ENCODE results near the gene TBC1D22B.
"Not testable (repeated sequence)": the region's sequence is repeated elsewhere in the genome, so short reads cannot be mapped to it uniquely, and the experiment has no call there.

The TBC1D22B gene

GRCh38 chr6:37303891-37304503 lies 46.4 kb downstream of the TBC1D22B start:
- peak; percentile 28 to 55 for DNase-seq (ENCODE audit: low read depth in 1 of 2, low spot score in 1 of 2)
- in situ Hi-C loops (cut with HindIII; ENCODE audit: low pct_unique_long_range_greater_than_20kb, low sequenced_read_pairs): no loop called here
- no peak for TF ChIP-seq JUND (IDR thresholded peaks at IDR 0.05; ENCODE audit: low read depth)

GRCh38 chr6:37304766-37305165 lies 47.2 kb downstream of the TBC1D22B start:
- no peak for TF ChIP-seq JUND (IDR thresholded peaks at IDR 0.05; ENCODE audit: low read depth)
- in situ Hi-C loops (cut with HindIII; ENCODE audit: low pct_unique_long_range_greater_than_20kb, low sequenced_read_pairs): no loop called here
- DNase-seq (ENCODE audit: low read depth in 1 of 2, low spot score in 1 of 2): no peak

GRCh38 chr6:37305841-37306425 lies 48.4 kb downstream of the TBC1D22B start:
- TF ChIP-seq JUND (IDR thresholded peaks at IDR 0.05; ENCODE audit: low read depth): no peak
- in situ Hi-C loops (cut with HindIII; ENCODE audit: low pct_unique_long_range_greater_than_20kb, low sequenced_read_pairs): no loop called here
- DNase-seq (ENCODE audit: low read depth in 1 of 2, low spot score in 1 of 2): no peak

- no peak for TF ChIP-seq JUND (IDR thresholded peaks at IDR 0.05; ENCODE audit: low read depth)
- DNase-seq (ENCODE audit: low read depth in 1 of 2, low spot score in 1 of 2): no peak
- in situ Hi-C loops (cut with HindIII; ENCODE audit: low pct_unique_long_range_greater_than_20kb, low sequenced_read_pairs): no loop called here
Observed at GRCh38 chr6:37306624-37307222, 49.2 kb downstream of the TBC1D22B start.

GRCh38 chr6:37307484-37307883 lies 49.9 kb downstream of the TBC1D22B start:
- DNase-seq (ENCODE audit: low read depth in 1 of 2, low spot score in 1 of 2): peak in 1 of 2 experiments; percentile 67
- in situ Hi-C loops (cut with HindIII; ENCODE audit: low pct_unique_long_range_greater_than_20kb, low sequenced_read_pairs): not testable (repeated sequence)

- no peak for TF ChIP-seq JUND (IDR thresholded peaks at IDR 0.05; ENCODE audit: low read depth)
- peak; percentile 33 to 57 for DNase-seq (ENCODE audit: low read depth in 1 of 2, low spot score in 1 of 2)
- in situ Hi-C loops (cut with HindIII; ENCODE audit: low pct_unique_long_range_greater_than_20kb, low sequenced_read_pairs): no loop called here
Observed at GRCh38 chr6:37308069-37308815, 50.7 kb downstream of the TBC1D22B start.

GRCh38 chr6:37309046-37309445 lies 51.5 kb downstream of the TBC1D22B start:
- no peak for TF ChIP-seq JUND (IDR thresholded peaks at IDR 0.05; ENCODE audit: low read depth)
- in situ Hi-C loops (cut with HindIII; ENCODE audit: low pct_unique_long_range_greater_than_20kb, low sequenced_read_pairs): no loop called here
- no peak for DNase-seq (ENCODE audit: low read depth in 1 of 2, low spot score in 1 of 2)

GRCh38 chr6:37309692-37310091 lies 52.1 kb downstream of the TBC1D22B start:
- in situ Hi-C loops (cut with HindIII; ENCODE audit: low pct_unique_long_range_greater_than_20kb, low sequenced_read_pairs): no loop called here
- no peak for DNase-seq (ENCODE audit: low read depth in 1 of 2, low spot score in 1 of 2)
- no peak for TF ChIP-seq JUND (IDR thresholded peaks at IDR 0.05; ENCODE audit: low read depth)

- no peak for TF ChIP-seq JUND (IDR thresholded peaks at IDR 0.05; ENCODE audit: low read depth)
- in situ Hi-C loops (cut with HindIII; ENCODE audit: low pct_unique_long_range_greater_than_20kb, low sequenced_read_pairs): no loop called here
- no peak for DNase-seq (ENCODE audit: low read depth in 1 of 2, low spot score in 1 of 2)
Observed at GRCh38 chr6:37310966-37311365, 53.4 kb downstream of the TBC1D22B start.

GRCh38 chr6:37311741-37312473 lies 54.3 kb downstream of the TBC1D22B start:
- no peak for DNase-seq (ENCODE audit: low read depth in 1 of 2, low spot score in 1 of 2)
- in situ Hi-C loops (cut with HindIII; ENCODE audit: low pct_unique_long_range_greater_than_20kb, low sequenced_read_pairs): no loop called here
- no peak for TF ChIP-seq JUND (IDR thresholded peaks at IDR 0.05; ENCODE audit: low read depth)

GRCh38 chr6:37313723-37314486 lies 56.3 kb downstream of the TBC1D22B start:
- in situ Hi-C loops (cut with HindIII; ENCODE audit: low pct_unique_long_range_greater_than_20kb, low sequenced_read_pairs): no loop called here
- no peak for DNase-seq (ENCODE audit: low read depth in 1 of 2, low spot score in 1 of 2)
- TF ChIP-seq JUND (IDR thresholded peaks at IDR 0.05; ENCODE audit: low read depth): no peak

All from T47D (cell line).